GM19023 (cell line): ENCODE data around the gene BID.

Source experiments
- ATAC-seq: cut with Tn5 transposase; IDR thresholded peaks from one replicate; pipeline ENCODE4 v1.9.1; 2021; ENCODE audit warnings: mild to moderate bottlenecking, moderate library complexity; ENCODE audit not compliant: unreplicated experiment

Gene BID

DNA sequence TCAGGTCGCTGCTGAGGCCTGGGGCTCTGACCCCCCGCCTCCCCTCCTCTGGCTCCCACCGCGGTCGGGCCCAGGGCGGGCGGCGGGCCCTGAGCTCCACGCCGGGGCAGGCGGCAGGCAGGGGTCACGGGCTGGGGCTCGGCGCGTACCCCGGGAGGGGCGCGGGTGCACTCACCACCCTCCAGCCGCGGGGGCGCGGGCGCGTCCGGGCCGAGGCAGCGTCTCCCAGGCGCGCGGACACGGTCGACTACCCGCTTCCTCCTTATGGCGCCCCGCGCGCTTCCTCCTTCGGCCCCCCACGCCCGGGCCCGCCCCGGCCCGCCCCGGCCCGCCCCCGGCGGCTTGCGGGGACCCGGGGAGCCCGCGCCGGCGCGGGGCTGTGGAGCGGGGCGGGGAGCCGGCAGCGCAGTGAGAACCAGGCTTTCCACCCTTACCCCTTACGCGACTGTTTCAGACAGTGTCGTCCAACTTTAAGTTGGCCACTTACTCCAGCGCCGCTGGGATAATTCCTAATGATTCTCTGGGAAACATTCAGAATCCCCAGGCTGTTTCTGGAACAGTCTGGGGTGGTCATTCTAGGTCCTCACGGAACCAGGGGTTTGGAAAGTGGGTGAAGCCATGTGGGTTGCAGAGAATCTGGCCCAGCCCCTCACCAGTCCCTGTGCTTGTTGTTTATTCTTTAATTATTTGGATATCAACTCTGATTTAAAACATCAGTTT lies at the start of gene BID:
TSS of gene BID (minus strand) at position 264 of the 720 bp plus-strand sequence. CDS start 24,353 bp downstream, outside the sequence.
- ATAC-seq, result no peak

DNA sequence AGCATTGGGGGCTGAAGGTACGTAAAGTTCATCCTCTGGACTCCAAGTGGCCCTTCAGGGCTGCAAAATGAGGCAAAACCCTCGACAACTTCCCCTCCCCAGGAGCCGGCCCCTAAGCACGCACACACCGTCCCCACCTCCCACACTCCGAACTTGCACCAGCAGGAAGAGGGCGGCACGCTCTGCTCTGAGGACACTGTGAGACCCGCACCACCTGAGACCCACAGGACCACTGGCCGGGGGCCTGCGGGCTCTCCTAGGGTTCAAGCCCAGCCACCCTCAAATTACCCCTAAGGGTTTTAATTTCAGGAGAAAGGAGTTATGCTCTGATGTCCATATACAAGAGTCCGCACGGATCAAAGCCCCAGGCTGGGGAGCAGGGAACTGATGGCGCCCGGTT lies 49.7 kb upstream of the BID start:
- no peak for ATAC-seq

DNA sequence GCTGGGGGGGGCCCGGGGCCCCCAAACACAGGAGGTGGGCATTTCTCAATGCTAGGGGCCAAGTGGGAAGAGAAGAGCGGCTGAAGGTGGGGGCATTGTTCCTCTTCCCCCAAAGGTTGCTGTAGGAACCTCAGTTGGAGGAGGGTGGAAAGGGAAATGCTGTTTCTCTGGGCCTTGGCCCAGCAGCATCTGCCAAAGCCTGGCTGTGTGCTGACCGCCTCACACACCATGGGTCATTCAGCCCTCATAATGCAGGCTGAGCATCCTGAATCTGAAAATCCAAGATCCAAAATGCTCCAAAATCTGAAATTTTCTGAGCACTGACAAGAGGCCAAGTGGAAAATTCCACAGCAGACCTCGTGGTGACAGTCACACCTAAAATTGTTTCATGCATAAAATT lies 49.0 kb upstream of the BID start:
- no peak for ATAC-seq

DNA sequence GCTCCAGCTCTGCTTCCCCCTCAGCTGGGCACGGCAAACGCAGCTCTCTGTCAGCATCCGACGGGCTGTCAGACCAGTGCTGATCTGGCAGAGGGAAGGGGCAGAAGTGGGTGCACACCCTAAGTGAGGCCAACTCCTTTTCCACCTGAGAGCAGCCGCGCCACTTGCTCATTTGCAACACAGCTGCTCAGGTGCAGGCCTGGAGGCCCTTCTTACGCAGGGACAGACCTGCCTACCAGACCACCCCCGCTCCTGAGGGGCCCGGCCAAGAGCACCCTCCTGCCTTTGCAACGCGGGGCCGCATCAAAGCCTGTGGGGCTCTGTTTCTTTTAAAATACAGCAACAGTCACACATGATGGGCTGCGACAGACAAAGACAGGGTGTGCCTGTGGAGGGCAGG lies 47.8 kb upstream of the BID start:
- ATAC-seq, result no peak

DNA sequence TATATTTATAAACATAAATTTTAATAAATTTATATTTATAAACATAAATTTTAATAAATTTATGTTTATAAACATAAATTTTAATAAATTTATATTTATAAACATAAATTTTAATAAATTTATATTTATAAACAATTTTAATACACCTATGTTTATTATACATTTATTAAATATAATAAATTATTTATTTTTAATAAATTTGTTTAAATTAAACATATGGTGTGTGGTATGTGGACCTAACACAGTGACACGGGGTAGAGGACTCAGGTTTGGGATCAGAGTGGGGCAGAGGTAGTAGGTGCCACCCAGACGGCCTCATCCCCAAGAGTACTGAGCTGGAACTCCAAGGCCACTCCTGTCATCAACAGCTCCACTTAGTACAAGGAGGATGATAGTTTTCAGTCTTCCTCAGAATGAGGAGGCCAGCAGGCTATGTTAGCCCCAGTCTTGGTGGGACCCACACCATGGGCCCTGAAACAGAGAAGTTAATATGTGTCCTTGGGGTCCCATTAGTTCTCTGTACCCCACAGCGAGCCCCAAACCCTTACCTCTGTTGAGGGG lies 46.7 kb upstream of the BID start:
- ATAC-seq, result no peak

DNA sequence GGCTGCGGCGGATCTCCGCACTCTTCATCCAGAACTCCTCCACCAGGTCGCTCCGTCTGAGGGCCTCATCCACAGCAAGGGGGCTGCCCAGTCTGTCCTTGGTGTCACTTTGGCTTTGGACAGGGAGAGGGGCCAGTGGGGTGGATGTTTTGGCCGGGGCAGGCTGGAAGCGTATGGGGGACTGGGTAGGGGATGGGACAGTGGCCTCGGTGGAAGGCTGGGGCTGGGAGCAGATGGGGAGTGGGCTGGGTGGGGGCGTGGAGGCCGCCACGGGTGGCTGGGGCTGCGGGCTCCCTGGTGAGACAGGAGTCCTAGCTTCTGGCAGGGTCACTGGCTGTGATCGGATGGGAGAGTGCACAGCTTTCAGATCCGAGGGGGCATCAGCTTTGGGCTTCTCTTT lies 44.4 kb upstream of the BID start:
- no peak for ATAC-seq

DNA sequence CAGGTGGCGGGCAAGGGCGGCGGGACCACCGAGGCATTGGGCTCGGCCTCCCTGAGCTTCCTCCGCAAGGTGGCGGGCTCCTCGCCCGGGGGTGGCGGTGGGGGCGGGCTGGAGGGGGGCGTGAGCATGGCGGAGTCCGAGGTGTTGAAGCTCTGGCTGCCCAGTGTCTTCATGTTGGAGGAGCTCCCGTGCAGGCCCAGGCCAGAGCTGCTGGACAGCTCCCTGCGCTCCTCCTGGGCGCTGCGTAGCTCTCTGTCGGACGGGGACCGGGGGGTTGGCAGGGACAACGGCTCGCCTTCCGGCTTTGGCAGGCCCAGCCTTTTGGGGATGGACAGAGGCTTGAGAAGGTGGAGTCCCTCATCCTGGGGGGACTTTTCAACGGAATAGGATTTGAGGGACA lies 43.9 kb upstream of the BID start:
- no peak for ATAC-seq

DNA sequence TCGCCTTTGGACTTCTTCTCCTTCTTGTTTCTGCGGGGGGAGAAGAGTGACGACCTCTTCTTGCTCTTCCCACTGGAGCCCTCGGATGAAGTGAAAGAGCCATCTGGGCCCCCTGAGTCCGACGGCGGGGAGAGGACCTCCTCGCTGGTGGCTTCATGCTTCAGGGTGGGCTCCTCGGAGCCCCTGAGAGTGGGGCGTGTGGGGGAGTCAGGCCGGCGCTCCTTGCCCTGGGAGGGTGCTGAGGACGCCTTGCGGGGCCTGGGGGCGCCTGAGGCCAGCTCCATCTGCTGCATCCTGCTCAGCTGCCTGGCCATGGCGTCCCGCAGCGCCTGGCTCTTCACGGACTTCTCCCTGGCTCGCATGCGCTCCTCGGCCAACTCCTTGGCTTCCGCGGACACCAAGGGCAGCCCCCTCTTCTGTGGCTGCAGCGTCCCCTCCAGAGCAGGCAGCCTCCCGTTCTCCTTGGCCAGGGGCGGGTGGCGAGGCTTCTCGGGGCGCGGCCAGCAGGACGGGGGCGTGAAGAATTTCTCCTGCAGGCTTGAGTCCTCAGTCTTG lies 43.3 kb upstream of the BID start:
- no peak for ATAC-seq

DNA sequence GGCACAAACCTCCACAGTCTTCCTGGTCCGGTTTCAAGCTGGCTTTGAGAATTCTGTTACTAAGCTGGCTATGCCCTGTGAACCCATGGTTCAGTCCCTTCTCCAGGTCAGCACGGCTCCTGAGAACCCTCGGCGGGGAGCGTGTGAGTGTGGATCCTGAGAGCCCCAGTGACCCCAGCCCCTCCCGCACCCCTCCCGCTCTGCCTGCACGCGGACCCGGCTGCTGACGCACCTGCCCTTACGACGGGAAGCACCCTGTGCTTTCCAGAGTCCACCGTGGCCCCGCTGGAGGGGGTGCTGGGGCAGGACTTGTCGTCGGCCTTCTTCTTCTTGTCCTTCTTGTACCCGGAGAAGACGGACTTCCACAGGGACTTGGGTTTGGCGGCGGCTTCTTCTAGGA lies 42.8 kb upstream of the BID start:
- no peak for ATAC-seq

DNA sequence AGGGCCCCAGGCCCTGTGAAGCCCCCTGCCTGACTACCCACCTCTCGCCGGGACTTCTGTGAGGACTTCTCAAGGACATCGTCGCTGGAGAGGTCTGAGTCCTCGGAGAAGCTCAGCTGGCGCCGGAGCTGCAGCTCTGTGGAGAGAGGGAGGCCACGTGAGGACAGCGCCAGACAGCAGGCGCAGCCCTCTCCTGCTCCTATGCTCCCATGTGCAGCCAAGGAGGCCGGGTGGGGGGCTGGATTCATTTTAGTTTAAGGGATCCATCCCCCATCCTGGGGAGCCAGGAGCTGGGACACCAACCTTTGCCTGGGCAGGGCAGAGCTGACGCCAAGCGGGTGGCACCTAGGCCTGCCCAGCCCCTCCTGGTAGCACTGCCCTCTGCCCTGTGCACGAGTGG lies 42.4 kb upstream of the BID start:
- ATAC-seq, result no peak

DNA sequence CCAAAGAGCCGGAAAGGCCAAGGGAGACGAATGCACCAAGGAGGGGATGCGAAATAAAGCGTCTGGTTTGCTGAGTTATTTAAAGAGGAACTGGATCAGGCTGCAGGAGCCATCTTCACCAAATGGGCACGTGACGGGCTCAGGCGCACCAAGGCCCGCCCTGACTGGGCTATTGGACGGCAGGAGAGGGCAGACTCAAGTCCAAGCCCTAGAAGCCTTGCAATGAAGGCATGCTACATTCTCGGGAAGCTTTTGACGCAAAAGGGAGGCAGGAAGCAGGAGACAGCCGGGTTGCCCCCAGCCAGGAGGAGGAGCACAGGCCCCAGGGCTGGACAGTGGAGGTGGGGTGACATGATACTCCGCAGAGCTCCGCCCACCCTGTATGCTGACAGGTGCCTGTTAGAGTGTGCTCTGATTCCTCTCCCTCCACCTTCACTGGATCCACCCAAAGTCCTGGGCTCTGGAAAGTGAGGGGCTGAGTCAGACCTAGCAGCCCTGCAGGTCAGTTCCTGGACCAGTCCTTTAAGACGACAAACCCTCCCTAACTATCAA lies 41.5 kb upstream of the BID start:
- no peak for ATAC-seq

DNA sequence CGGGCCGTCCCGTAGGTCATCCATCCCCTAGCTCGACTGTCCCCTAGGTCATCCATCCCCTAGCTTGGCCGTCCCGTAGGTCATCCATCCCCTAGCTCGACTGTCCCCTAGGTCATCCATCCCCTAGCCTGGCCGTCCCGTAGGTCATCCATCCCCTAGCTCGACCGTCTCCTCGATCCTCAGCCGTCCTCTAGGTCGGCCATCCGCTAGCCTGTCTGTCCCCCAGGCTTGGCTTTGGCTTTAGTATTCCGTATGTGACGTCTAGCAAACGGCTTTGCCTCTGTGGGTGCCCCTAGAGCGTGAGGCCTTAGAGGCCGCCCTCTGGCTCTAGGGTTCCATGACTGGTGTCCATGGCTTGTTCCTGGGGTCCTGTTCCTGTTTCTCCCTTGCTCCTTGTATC lies 40.6 kb upstream of the BID start:
- ATAC-seq, result no peak

DNA sequence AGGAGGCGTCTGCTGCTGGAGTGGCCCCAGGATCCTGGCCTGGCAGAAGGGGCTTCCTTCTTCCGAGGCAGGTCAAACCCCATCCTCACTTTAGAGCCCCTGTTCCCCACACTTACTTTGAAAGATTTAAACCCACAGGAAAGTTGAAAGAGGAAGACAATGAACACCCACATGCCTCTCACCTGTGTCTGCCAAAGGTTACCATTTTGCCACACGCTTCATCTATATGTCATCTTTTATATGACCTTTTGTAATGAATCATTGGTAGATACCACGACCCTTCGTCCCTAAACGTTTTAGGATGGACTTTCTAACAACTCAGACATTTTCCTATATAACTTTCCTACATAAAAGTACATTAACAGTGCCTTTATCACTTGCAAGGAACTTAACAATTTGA lies 39.8 kb upstream of the BID start:
- no peak for ATAC-seq

DNA sequence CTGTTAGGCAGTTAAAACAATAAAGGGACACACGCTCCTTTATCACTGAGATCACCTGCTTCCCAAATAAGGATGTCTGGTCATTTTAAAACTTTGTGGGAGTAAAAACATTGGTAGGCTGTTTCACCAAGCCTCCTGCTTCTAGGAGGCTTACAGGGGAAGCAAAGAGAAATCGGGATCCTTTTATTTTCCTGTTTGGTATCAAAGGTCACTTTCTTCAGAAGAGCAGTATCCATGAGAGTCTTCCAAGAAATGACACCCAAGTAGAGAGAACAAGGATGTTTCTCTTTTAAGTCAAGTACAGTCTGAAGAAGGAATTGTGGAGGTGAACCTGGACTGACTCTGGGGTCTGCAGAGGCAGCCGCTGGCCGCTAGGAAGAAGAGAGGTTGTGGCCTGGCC lies 36.9 kb upstream of the BID start:
- ATAC-seq, result no peak

DNA sequence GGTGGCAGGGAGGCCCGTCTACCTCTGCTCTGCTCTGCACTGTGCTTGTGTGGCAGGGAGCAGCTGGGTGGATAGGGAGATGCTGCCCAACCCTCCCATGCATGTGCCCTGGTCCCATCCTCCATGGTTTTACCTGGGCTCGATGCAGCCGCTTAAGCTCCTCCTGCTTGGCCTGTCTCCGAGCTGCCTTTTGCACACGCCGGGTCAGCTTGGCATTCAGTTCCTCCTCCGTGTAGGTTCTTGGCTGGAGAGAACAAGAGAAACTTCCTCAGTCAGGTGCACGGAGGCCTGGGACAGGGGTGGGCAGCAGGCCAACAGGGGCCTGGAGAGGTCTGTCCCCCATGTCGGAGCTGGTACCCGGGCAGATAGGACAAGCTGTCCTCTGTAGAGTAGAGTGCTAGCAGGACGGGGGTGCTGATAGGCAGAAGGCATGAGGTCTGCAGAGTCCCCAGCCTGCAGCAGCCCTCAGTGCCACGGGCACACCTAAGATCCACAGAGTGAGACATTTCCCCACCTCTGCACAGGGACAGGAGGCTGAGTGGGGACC lies 36.4 kb upstream of the BID start:
- ATAC-seq, result no peak

DNA sequence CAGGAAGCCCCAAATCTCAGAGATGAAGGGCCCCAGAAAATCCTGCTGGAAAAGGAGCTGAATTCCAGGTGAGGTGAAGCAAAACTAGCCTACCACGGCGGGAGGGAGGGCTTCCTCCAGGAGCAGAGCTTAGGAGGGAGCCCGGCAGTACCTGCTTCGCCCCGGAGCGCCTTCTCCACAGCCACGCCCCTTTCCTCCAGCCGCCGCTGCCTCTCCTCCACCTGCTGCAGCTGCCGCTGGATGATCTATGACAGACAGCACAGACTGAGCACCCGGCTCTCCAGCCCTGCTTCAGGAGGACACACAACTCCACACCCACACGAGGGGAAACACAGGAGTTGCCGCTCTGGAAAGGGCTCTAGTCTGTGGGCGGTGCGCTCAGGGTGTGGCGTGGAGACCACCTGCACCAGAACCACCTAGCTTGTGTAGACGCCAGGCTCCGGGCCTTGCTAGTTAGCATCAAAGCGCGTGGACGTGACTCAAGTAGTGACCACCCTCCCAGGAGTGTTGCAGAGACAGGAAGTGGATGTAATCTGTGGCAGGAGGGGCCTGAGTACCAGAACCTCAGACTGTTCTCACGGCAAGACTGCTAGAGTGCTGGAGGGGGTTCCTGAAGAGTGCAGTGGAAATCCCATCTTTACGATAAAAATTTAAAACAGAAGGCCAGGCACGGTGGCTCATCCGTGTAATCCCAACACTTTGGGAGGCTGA lies 34.6 kb upstream of the BID start:
- no peak for ATAC-seq

DNA sequence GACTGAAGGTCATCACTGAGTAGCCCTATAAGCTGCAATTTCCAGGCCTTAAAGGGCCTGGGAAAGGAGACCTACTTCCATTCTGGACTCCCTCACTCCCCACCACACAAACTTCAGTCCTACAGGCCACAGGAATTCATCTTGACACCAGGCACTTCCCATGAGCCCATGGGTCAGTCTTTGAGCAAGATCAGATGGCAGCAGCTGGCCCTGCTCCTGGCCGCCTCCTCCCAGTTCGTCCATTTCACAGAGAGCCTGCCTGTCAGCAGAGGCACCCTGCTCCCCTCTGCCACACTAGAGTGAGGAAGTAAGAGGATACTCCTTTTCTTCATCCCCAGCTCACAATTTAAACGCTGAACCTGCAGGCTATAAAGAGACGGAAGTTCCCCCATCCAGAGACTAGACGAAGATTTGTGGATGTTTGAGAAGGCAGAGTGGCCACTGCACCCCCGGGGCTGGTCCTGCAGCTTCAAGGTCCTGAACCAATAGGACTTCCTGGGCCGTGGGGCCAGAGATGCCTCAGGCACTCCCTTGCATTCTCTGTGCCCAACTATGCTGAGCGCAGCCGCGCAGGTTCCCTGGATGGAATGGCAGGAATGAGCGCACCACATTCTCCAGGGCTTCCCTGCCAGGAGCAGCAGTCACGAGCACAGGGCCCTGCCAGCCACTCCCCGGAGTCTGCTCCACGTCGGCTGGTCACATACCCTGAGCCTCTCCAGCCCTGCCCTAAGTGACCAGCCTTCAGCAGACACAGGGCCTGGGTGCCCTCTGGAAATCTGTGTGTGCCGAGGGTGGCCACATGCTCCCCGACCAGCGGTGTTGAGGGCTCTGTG lies 33.5 kb upstream of the BID start:
- no peak for ATAC-seq

DNA sequence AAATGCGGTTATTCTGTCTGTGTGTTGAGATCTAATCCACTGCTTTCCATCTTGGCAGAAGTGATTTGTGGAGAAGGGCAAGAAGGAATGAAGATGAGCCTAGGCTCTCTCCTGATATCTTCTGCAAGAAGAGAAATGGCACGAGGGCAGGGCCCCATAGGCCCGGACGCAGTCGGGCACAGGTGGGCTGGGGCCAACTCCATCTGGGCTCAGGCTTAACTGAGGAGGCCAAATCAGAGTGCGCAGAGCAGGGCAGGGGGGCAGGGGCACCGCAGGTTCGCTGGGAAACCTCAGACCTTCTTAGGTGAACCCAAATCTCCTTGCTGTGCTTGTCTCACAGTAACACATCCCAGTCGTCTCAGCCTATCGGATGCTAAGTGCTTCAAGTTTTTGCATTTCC lies 32.8 kb upstream of the BID start:
- no peak for ATAC-seq

DNA sequence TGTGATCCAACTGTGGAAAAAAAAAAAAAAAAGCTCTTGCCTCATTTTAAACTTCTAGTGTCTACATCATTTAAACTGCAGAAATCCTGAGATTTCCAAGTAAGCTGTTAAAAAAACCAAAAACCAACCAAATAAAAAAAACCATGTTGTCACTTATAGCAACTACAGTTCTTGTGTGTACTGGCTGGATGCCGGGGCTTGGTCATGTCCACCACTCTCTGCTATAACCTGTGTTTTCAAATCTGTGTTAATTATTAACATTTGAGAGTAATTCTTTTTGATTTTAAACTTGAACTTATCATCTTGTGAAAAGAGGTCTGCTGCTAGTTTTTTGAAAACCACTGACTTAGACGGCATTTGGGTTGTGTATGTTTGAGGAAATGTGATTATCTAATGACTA lies 32.2 kb upstream of the BID start:
- no peak for ATAC-seq

DNA sequence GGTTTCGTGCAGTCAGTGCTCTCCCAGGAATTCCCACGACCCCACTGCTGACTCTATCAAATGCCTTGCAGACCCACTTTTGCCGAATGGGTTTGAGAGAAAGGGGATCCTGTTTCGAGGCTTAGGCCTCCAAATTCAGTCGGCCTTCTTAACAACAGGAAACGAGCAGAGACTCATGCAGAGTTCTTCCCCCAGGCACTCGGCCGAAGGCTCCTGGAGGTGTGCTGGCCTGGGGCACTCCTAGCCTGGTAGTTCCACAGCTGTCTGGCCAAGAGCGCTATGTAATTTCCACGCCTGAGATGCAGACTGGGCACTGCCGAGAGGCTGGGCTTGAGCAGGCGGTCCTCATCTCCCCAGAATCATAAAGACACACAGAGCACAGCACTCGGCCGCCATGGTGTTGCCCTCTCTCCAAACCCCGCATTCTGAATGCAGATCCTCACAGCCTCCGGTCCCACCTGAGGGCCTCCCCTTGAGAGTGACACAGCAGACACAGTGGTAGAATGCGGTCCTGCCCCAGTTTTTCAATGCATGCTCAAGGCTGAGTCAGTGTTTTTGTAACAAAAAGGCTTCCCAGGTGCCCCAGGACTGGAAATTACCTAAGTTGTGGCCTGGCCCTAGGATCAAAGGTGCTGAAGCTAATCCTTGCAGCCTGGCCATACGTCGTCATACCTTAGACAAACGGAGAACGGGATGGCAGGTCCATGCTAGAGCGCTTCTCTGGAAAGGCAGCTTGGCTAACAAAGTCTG lies 30.2 kb upstream of the BID start:
- ATAC-seq, result no peak
